Neural cell (in vitro differentiated cells): Measurements from ENCODE around the gene MEF2D.

Source experiments
- CTCF ChIP-seq: fragments of 450-650 bp; IDR thresholded peaks from 2 replicates; pipeline ENCODE4 v1.5.1; 2014; ENCODE audit warnings: antibody characterized with exemption, mild to moderate bottlenecking, moderate library complexity; ENCODE audit not compliant: poor library complexity, severe bottlenecking
- EP300 ChIP-seq: fragments of 450-650 bp; conservative IDR thresholded peaks from 2 replicates; pipeline ENCODE4 v1.6.1; 2014; ENCODE audit warnings: antibody characterized with exemption, mild to moderate bottlenecking, moderate library complexity; ENCODE audit not compliant: poor library complexity, severe bottlenecking
- EZH2 ChIP-seq: fragments of 200-600, 300-800 bp; shearing (Covaris generic), sonication (generic); IDR thresholded peaks from 2 replicates; pipeline ENCODE4 v1.6.1; 2014; ENCODE audit warnings: antibody characterized with exemption, low read length, borderline replicate concordance, mild to moderate bottlenecking; ENCODE audit not compliant: insufficient read depth, poor library complexity, severe bottlenecking
- MXI1 ChIP-seq: fragments of 450-650 bp; conservative IDR thresholded peaks from 2 replicates; pipeline ENCODE4 v1.6.1; 2014; ENCODE audit warnings: antibody characterized with exemption, mild to moderate bottlenecking; ENCODE audit not compliant: poor library complexity, severe bottlenecking
- POLR2AphosphoS5 ChIP-seq: IDR thresholded peaks from 2 replicates; pipeline ENCODE4 v1.6.1; 2012
- RAD21 ChIP-seq: fragments of 450-650 bp; conservative IDR thresholded peaks from 2 replicates; pipeline ENCODE4 v1.6.1; 2014; ENCODE audit warnings: antibody characterized with exemption, mild to moderate bottlenecking, moderate library complexity
- REST ChIP-seq: IDR thresholded peaks from 2 replicates; pipeline ENCODE4 v1.6.1; 2012; ENCODE audit warnings: borderline replicate concordance
- SMC3 ChIP-seq: fragments of 450-650 bp; conservative IDR thresholded peaks from 2 replicates; pipeline ENCODE4 v1.6.1; 2014; ENCODE audit warnings: antibody characterized with exemption, mild to moderate bottlenecking, moderate library complexity; ENCODE audit not compliant: poor library complexity
- TAF1 ChIP-seq: IDR thresholded peaks from 2 replicates; pipeline ENCODE4 v1.6.1; 2012; ENCODE audit warnings: low read depth

GRCh38 chr1:156527584-156527983 is 27.0 kb upstream of the MEF2D start:
- TF ChIP-seq CTCF (no peak), POLR2AphosphoS5 (no peak), SMC3 (no peak), TAF1 (no peak), MXI1 (no peak), EZH2 (no peak), REST (no peak), EP300 (no peak), RAD21 (no peak)
